ENCODE data around the gene XXYLT1.
"Not testable (repeated sequence)": the region's sequence is repeated elsewhere in the genome, so short reads cannot be mapped to it uniquely, and the experiment has no call there.

The XXYLT1 gene

GRCh38 chr3:195224156-195224979 is 46.6 kb downstream of the XXYLT1 start:
- no peak for DNase-seq

GRCh38 chr3:195221876-195222617 is 48.9 kb downstream of the XXYLT1 start:
- DNase-seq = no peak

DNA sequence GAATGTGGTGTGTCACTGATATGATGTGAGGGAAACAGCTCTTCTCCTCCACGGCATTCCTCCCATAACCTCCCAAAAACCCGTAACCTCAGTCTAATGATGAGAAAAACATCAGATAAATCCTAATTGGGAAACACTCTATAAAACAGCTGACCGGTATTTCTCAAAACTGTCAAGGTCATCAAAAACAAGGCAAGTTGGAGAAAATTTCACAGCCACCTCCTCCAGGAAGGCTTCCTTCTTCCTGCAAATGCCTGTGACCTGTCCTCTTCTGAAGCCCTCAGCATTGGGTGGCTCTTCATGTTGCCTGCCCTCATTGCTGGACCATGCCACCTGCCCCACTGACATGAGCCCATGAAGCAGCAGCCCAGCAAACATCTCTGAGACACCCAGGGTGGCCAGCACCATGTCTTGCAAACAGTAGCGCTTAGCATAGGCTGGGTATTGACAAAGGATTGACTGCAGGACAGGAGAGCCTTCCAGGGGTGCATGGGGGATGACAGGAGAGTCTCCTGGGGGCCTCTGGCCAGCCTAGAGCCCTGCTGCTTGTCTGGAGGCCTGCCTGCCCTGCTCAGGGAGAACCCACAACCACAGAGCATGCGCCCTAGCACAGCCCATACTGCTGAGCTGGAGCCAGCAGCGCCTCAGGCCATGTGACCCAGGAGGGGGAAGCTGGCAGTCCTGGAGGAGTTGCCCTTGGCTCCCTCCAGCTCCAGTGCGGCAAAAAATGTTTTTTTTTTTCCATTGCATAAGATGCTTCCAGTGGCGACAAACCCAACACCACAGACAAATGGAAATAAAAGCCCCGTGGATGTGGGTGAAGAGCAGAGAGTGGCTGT is 49.7 kb downstream of the XXYLT1 start:
- peak; percentile 69 to 74 for DNase-seq

GRCh38 chr3:195219351-195220230 is 51.4 kb downstream of the XXYLT1 start:
- DNase-seq = no peak

DNA sequence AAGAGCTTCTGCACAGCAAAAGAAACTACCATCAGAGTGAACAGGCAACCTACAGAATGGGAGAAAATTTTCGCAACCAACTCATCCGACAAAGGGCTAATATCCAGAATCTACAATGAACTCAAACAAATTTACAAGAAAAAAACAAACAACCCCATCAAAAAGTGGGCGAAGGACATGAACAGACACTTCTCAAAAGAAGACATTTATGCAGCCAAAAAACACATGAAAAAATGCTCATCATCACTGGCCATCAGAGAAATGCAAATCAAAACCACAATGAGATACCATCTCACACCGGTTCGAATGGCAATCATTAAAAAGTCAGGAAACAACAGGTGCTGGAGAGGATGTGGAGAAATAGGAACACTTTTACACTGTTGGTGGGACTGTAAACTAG is 52.6 kb downstream of the XXYLT1 start:
- not testable (repeated sequence) for DNase-seq

DNA sequence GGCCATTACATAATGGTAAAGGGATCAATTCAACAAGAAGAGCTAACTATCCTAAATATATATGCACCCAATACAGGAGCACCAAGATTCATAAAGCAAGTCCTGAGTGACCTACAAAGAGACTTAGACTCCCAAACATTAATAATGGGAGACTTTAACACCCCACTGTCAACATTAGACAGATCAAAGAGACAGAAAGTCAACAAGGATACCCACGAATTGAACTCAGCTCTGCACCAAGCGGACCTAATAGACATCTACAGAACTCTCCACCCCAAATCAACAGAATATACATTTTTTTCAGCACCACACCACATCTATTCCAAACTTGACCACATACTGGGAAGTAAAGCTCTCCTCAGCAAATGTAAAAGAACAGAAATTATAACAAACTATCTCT is 55.4 kb downstream of the XXYLT1 start:
- not testable (repeated sequence) for DNase-seq

DNA sequence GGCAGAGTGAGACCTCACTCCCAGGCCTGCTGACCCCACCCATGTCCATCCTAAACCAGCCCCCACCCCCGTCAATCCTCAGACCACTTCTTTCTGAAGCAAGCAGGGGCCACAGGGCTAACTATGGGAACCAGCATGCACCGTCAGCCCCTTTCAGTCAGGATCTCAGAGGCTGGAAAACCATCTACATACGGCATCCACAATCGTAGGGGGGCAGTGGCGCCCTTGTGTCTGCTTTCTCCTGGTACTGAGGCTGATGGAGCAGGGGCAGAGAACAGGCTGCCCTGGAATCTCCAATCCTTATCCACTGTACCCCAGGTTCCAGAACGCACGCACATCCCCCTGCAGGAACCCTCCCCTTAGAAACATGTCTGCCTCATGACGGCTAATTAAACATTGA is 56.6 kb downstream of the XXYLT1 start:
- no peak for DNase-seq

- no peak for DNase-seq
Measured at GRCh38 chr3:195213639-195214315, 57.2 kb downstream of the XXYLT1 start.

DNA sequence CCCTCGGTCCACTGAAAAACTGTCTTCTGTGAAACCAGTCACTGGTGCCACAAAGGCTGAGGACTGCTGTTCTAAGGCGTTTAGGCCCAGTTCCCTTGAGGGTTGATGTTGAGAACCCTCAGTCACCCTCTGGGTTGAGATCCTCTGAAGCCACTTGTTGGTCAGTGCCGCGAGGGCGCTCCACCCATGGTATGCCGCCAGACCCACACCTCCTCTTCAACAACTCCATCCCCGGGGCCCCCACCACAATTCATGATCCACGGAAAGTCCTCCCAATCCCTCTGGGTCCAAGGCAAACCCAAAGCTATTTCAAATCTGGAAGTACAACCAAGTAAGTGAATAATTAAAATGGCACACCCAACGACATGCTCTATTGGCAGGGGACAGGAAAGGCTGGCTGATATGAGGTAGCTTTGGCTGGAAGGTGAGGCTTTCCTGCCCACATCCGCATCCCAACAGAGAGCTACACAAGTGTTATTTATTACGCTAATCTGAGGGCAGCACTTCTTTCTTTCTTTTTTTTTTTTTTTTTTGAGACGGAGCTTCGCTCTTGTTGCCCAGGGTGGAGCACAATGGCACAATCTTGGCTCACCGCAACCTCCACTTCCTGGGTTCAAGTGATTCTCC is 58.1 kb downstream of the XXYLT1 start:
- DNase-seq = no peak

- no peak for DNase-seq
Measured at GRCh38 chr3:195212033-195212748, 58.8 kb downstream of the XXYLT1 start.

DNA sequence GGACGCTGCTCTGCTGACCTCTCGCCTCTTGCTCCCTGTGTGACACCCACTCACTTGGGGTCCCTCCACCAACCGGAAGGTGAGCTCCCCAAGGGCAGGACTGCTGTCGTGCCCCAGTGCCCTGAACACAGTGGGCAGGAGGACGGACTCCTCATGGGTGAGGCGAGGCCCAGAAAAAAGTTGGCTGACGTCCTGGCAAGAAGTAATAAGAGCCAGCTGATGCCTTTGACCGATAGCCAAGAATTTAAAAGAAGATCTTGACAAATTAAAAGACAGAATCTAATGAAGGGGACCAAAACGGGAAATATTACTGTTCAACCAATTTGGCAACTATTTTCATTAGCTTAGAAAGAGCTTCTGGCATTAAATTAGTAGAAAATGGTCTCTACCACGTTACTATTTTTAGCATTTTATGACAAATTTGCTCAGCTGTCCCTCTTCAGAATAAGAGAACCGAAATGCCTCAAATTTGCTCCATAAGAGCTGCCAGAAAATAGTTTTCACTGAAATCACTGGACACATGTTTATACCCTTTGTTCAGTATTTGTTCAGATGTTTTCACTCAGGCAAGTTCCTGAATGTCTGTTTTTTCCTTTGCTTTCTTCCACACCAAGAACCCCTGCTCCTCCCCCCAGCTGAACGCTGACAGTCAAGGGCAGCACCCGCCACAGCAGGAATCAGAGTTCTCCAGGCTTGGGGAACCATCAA is 60.5 kb downstream of the XXYLT1 start:
- no peak for DNase-seq

DNA sequence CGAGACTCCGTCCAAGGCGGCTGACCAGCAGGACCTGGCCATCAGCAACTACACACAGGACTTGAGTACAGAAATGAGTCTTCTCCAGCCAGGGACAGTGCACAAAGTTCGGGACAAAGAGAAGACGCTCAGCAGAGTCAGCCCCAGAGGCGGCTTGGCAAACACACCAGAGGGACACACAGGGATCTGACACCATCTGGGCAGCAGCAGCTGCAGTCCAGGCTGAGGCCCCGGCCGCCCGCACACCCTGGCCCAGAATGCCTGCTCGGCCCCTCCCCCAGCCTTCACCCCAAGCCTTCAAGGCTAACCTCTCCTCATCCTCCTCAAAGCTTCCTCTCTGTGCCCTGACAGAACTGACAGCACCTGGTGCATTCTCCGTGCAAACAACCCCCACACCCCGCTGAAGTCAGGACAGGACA is 61.1 kb downstream of the XXYLT1 start:
- no peak for DNase-seq

DNA sequence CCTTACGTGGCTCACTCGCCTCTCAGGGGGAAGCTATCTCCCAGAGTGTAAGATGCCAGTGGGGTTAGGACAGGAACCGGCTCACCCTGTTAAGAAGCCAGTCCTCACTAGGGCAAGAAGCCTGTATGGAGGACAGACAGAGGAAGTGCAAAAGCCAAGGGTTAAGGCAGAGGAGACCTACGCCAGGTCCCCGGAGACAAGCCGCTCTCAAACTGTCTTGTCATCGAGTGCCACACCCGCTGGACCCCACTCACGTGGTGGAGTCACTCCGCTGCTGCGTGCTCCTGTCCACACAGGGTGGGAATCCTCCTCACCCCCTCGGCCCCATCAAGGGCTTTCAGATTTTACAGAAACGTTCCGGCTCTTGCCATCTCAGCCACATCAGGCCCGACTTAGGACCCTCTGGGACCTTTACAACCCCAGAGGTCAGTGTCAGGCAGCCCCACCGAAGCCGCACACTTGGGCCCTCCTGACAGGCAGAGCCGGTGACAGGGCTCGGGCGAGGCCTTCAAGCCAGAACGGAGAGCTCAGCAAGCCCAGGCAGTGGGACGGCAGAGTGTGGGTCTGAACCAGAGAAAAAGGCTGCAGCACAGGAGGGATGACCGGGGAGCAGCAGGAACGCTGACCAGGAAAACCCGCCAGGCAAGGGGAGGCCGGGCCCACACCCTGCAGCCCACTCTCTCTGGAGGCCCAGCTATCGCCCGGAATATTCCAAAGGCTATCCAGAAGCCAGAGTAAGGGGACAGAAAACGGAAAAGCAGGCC is 61.7 kb downstream of the XXYLT1 start:
- DNase-seq = no peak

- DNase-seq = no peak
Measured at GRCh38 chr3:195208631-195209030, 62.3 kb downstream of the XXYLT1 start.

- DNase-seq = no peak
Measured at GRCh38 chr3:195208183-195208582, 62.8 kb downstream of the XXYLT1 start.

GRCh38 chr3:195207731-195208130 is 63.2 kb downstream of the XXYLT1 start:
- no peak for DNase-seq

DNA sequence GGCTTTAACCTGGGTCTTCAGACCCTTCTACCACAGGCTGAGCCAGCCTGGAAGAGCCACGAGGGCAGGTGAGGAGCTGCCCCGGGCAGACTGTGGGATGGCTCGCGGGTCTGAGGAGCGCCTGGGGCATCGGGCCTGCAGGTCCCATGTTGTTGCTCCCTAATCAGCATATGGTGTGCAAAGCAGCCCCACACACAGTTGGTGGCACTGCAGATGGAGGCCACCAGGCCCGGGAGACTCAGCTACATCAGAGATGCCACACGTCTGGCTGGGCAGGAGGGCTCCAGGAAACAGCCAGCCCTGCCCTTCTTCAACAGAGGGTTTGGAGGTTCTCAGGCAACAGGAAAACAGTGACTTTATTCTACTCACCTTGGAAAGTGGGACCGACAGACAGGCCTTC is 63.9 kb downstream of the XXYLT1 start:
- no peak for DNase-seq

- DNase-seq = no peak
Measured at GRCh38 chr3:195204360-195205163, 66.4 kb downstream of the XXYLT1 start.

All from AML-193 (cell line).